IPS DF 19.7 (cell line): ENCODE measurements around the gene UBFD1.
A peak's percentile ranks its signal among the peaks of the same experiment; 100 is the strongest.
"Not testable (repeated sequence)": the region's sequence is repeated elsewhere in the genome, so short reads cannot be mapped to it uniquely, and the experiment has no call there.

Source experiments
- DNase-seq: peaks from one replicate; pipeline ENCODE4 v3.0.0-alpha.2; 2013; ENCODE audit warnings: low read depth, low spot score

UBFD1 gene

GRCh38 chr16:23556881-23557778 lies at the start of gene UBFD1, which contains the start of gene EARS2:
Gene UBFD1 (plus strand): TSS chr16:23557727. CDS start chr16:23557743, 16 bp downstream.
Gene EARS2 (minus strand): TSS chr16:23557350. CDS start chr16:23557343, 7 bp downstream.
- DNase-seq: peak; percentile 84

- DNase-seq: no peak
These were observed 48.7 kb upstream of the UBFD1 start for GRCh38 chr16:23508589-23509440.

GRCh38 chr16:23509441-23509754 lies 48.1 kb upstream of the UBFD1 start:
- no peak for DNase-seq

- DNase-seq: no peak
These were observed 47.8 kb upstream of the UBFD1 start for GRCh38 chr16:23509782-23510163.

GRCh38 chr16:23510164-23510914 lies 47.2 kb upstream of the UBFD1 start, which contains the start of gene GGA2:
Gene GGA2 (minus strand): TSS chr16:23510494. CDS start chr16:23510411, 83 bp downstream.
- DNase-seq: no peak

GRCh38 chr16:23510915-23511270 lies 46.6 kb upstream of the UBFD1 start:
- not testable (repeated sequence) for DNase-seq

GRCh38 chr16:23511731-23512130 lies 45.8 kb upstream of the UBFD1 start:
- DNase-seq: no peak

GRCh38 chr16:23512168-23512695 lies 45.3 kb upstream of the UBFD1 start:
- DNase-seq: no peak

- no peak for DNase-seq
These were observed 43.0 kb upstream of the UBFD1 start for GRCh38 chr16:23514381-23515152.

- no peak for DNase-seq
These were observed 41.6 kb upstream of the UBFD1 start for GRCh38 chr16:23515881-23516280.

GRCh38 chr16:23516366-23517137 lies 41.0 kb upstream of the UBFD1 start:
- DNase-seq: no peak

GRCh38 chr16:23518435-23518891 lies 39.1 kb upstream of the UBFD1 start:
- DNase-seq: no peak

GRCh38 chr16:23519282-23519681 lies 38.2 kb upstream of the UBFD1 start:
- DNase-seq: no peak

- no peak for DNase-seq
These were observed 37.0 kb upstream of the UBFD1 start for GRCh38 chr16:23520500-23520899.

GRCh38 chr16:23521037-23521743 lies 36.3 kb upstream of the UBFD1 start:
- no peak for DNase-seq

GRCh38 chr16:23521965-23522364 lies 35.6 kb upstream of the UBFD1 start:
- DNase-seq: no peak

- no peak for DNase-seq
These were observed 34.2 kb upstream of the UBFD1 start for GRCh38 chr16:23523321-23523720.

GRCh38 chr16:23523876-23524385 lies 33.6 kb upstream of the UBFD1 start:
- no peak for DNase-seq

GRCh38 chr16:23524886-23525285 lies 32.6 kb upstream of the UBFD1 start:
- DNase-seq: no peak
